HG02610 (cell line): ENCODE data around the gene TMEM256.
"Not testable (repeated sequence)": the region's sequence is repeated elsewhere in the genome, so short reads cannot be mapped to it uniquely, and the experiment has no call there.

Source experiments
- ATAC-seq: cut with Tn5 transposase; IDR thresholded peaks from one replicate; pipeline ENCODE4 v1.9.1; 2021; ENCODE audit warnings: mild to moderate bottlenecking, moderate library complexity; ENCODE audit not compliant: unreplicated experiment

Gene TMEM256

GRCh38 chr17:7384489-7385081, 19.3 kb downstream of the TMEM256 start:
- ATAC-seq = no peak

- ATAC-seq = peak; percentile 72
These were observed 20.0 kb downstream of the TMEM256 start for GRCh38 chr17:7383742-7384488.

DNA sequence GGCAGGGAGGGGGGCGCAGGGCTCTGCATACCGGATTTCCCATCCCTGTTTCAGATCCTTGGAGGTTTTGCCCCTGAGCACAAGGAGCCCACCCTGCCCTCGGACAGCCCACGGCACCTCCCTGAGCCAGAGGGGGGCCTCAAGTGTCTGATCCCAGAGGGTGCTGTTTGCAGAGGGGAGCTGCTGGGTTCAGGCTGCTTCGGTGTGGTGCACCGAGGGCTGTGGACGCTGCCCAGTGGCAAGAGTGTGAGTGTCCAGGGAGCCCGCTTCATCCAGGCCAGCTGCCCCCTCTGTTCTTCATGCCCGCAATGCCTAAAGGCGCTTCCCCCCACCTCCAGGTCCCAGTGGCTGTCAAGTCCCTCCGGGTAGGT, 20.5 kb downstream of the TMEM256 start:
- ATAC-seq = no peak

DNA sequence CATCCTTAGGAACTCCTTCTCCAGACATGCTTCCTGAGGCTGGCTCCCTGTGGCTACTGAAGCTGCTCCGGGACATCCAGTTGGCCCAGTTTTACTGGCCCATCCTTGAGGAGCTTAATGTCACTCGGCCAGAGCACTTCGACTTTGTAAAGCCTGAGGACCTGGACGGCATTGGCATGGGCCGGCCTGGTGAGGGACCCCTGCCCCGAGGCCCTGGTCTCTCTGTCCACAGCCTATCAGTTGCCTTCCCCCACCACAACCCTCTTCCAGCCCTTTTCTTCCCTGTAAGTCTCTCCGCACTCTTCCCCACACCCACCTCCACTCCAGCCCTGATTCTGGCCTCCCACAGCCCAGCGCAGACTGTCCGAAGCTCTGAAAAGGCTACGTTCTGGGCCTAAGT, 21.0 kb downstream of the TMEM256 start:
- no peak for ATAC-seq

- ATAC-seq = no peak
These were observed 22.8 kb downstream of the TMEM256 start, which contains the start of gene TNK1 for GRCh38 chr17:7380855-7381683. TSS of gene TNK1 (plus strand) at chr17:7381089. CDS start at chr17:7382927, 1,838 bp downstream.

- no peak for ATAC-seq
These were observed 23.6 kb downstream of the TMEM256 start for GRCh38 chr17:7380321-7380720.

- no peak for ATAC-seq
These were observed 24.8 kb downstream of the TMEM256 start for GRCh38 chr17:7379134-7379533.

DNA sequence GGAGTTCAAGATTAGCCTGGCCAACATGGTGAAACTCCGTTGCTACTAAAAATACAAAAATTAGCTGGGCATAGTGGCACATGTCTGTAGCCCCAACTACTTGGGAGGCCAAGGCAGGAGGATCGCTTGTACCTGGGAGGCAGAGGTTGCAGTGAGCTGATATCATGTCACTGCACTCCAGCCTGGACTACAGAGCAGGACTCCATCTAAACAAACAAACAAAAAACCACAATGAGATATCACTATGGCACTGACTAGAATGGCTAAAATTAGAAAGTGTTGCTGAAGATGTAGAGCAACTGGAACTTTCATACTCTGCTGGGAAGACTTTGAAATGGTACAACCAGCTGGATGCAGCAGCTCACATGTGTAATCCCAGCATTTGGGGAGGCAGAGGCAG, 29.5 kb downstream of the TMEM256 start:
- ATAC-seq = no peak

DNA sequence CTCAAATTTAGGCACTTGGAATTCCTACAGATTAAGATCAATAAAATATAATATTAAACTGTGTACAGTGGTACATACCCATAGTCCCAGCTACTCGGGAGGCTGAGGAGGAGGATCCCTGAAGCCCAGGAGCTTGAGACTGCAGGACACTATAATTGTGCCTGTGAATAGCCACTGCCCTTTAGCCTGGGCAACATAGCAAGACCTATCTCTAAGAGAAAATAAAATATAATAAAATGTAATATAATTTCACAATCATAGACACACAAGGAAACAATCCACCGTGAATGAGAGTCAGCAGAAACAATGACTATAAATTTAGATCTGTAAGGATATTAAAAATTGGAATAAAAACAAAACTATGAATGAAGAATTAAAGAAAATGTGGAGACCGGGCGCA, 33.0 kb downstream of the TMEM256 start:
- no peak for ATAC-seq

- no peak for ATAC-seq
These were observed 34.1 kb downstream of the TMEM256 start for GRCh38 chr17:7369825-7370224.

- ATAC-seq = not testable (repeated sequence)
These were observed 35.3 kb downstream of the TMEM256 start for GRCh38 chr17:7368599-7368994.

GRCh38 chr17:7367918-7368598, 35.8 kb downstream of the TMEM256 start:
- no peak for ATAC-seq

DNA sequence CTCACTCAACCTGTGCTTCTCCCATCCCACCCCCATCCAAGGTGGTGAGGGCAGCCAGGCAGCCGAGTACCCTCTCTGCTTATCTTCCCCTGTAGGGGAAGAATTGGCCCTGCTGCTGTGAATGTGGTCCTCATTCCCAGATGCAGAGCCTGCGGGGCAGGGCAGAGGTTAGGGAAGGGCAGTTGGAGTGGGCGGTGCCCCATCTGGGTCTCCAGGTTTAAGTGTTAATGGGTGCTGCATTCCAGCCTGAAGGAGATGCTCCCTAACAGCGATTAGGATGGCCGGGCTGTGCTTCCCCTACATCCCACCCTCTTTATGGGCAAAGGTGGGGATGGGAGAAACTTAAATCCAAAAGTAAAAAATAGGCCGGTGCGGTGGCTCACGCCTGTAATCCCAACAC, 36.8 kb downstream of the TMEM256 start:
- no peak for ATAC-seq

- not testable (repeated sequence) for ATAC-seq
These were observed 37.9 kb downstream of the TMEM256 start for GRCh38 chr17:7365963-7366362.

DNA sequence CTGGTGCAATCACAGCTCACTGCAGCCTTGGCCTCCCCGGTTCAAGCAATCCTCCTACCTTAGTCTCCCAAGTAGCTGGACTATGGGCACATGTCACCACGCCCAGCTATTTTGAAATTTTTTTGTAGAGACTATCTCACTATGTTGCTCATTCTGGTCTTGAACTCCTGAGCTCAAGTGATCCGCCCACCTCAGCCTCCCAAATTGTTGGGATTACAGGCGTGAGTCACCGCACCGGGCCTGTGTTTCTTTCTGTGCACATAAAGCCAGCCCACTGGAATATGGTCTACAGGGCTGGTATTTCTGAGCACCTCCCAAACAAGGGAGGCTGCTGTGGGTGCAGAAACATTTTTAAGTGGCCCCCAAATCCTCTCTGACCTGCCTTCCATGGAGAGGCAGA, 40.6 kb downstream of the TMEM256 start:
- ATAC-seq = no peak

DNA sequence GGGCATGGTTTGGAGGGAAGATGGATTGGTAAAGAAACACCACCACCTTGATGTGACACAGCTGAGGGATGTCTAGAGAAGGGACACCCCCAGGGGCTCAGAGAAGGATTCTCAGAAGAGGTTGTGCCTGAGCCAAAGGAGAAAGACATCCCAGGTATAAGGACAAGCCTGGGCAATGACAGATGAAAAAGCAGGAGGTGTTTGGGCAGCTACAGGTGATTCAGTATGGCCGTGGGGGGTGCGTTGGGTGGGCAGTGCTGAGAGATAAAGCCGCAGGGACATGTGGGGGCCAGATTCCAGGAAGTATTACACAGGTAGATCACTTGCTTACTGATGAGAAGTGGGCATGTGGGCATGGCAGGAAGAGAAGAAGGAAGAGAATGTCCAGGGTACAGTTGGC, 42.0 kb downstream of the TMEM256 start:
- ATAC-seq = no peak

DNA sequence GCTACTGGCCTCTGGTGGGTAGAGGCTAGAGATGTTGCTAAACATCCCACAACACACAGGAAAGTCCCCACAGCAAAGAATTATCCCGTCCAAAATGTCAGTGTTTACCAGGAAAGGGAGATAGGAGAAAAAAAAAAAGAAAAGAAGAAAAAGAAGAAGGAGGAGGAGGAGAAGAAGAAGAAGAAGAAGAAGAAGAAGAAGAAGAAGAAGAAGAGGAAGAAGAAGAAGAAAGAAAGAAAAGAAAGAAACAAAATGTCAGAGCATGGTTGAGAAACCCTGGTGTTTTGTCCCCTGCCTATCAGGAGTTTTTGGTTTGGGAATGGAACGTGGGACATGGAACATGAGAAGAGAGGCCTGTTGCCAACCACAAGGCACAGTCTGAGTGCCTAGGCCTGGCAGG, 46.5 kb downstream of the TMEM256 start:
- ATAC-seq = no peak

DNA sequence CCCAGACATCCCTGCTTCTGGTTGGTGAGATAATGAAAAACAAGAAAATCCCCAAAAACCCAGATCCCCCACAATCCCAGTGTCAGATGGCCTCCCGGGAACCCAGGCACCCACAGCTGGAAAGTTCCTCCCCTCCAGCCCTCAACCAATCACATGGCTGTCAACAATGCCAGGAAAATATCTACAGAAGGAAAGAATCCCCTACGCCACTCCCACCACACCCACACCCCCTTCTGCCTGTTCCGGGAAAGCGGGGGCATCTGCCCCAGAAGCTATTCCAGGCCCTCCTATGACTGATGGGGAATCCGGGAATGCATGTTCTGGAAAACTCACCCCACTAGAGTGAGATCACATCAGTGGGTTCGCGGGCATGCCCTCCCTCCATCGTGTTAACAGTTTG, 47.1 kb downstream of the TMEM256 start:
- no peak for ATAC-seq

- peak; percentile 45 for ATAC-seq
These were observed 47.8 kb downstream of the TMEM256 start for GRCh38 chr17:7356072-7356549.

- no peak for ATAC-seq
These were observed 48.3 kb downstream of the TMEM256 start for GRCh38 chr17:7355573-7355972.

DNA sequence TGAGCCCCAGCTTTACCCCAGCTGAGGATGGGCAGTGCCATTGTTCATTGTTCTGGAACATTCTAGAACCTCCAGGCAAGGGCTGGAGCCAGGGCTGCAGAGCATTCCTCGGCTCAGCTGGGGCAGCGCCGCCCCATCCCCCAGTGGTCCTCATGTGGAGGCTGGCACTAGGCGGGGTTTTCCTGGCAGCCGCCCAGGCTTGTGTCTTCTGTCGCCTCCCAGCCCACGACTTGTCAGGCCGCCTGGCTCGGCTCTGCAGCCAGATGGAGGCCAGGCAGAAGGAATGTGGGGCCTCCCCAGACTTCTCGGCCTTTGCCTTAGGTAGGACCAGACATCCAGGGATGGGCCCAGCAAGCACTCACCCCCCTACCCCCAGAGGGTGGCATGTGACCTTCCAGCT, 48.8 kb downstream of the TMEM256 start, which contains the start of gene TMEM95:
TSS of gene TMEM95 (plus strand) at position 104 of the 400 bp plus-strand sequence. CDS start at position 153, 49 bp downstream.
- no peak for ATAC-seq
